Measurements from ENCODE around the gene SLC40A1. TPM values are rescaled to one million over a fixed set of nuclear protein-coding genes. Genes with fewer than 3 reads are reported as not detected.

The SLC40A1 gene
- total and polyA plus RNA-seq, 2 of the 8 experiments (the other 6 are each of a cell fraction or from before 2014, with no cell fraction given) = 0.03 TPM; not detected in 1

DNA sequence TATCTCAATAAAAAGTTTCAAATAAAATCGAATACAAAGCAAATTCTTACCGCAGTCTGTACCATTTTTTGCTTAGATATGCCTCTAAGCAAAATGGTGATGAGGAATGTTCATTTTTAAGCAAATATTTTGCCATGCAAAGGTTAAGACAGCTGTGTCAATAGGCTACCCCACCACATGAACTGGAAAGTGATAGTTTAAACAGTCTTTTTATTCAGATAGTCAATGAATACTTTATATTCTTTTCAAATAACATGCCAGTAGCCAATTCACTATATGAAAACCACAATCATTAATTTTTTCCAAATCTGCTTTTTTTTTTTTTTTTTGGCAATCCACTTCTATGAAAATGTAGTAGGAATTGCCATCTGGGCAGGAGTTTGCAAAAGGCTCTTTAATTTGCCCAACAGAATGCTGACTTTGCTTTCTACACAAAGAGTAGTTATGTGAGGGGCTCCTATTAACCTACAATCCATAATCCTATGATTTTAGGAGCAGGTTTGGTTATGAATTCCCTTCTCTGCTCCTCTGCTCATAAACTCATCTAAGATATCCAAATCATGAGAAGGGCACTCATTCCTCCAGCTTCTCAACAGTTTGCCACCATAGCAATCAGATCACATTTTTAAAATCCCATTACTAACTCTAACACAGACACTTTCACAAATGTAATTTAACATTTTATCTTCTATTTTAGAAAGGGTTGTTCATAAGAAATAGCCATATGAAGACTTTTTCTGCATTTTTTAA is 69.2 kb downstream of the SLC40A1 start:
- POLR2A ChIA-PET (ENCODE audit: partially characterized antibody) = no interaction called here
- Histone ChIP-seq H3K4me3 (ENCODE audit: extremely low read depth in 1 of 4, insufficient read depth in 2 of 4, low read depth in 3 of 4, low read length in 4 of 4) (no peak overlapping the region), H4K91ac (replicated peaks; ENCODE audit: insufficient read length, low read length) (no peak overlapping the region), H4K8ac (ENCODE audit: extremely low read depth, insufficient read depth, low read length) (no peak overlapping the region), H2BK20ac (ENCODE audit: low read length) (no peak overlapping the region), H3K23me2 (ENCODE audit: low read depth, low read length) (no peaks in the 10 kb centered on the region), H3K9me3 (ENCODE audit: insufficient read depth in 2 of 2, low read depth in 1 of 2, low read length in 1 of 2) (no peaks in the 10 kb centered on the region; a peak in 1 of 4 replicates), H3K79me2 (ENCODE audit: control insufficient read depth in 1 of 2, insufficient read depth in 2 of 2, low read length in 2 of 2) (no peaks in the 10 kb centered on the region), H3K4me2 (ENCODE audit: insufficient read depth in 1 of 2, low read depth in 2 of 2, low read length in 2 of 2) (no peak overlapping the region), H4K20me1 (replicated peaks in 1 of 2; ENCODE audit: control insufficient read depth in 1 of 2, insufficient read depth in 2 of 2, low read length in 2 of 2) (no peaks in the 10 kb centered on the region), H3K18ac (ENCODE audit: extremely low read depth, low read length) (no peak overlapping the region), H2BK5ac (ENCODE audit: low read depth, low read length) (no peak overlapping the region), H3K4ac (replicated peaks; ENCODE audit: insufficient read length, low read depth, low read length) (no peak overlapping the region), H3K36me3 (ENCODE audit: control insufficient read depth in 2 of 4, insufficient read depth in 4 of 4, low read length in 3 of 4) (no peaks in the 10 kb centered on the region), H3K27ac (ENCODE audit: low read depth, low read length) (no peak overlapping the region), H4K5ac (ENCODE audit: insufficient read length, low read depth, low read length) (no peak overlapping the region), H3K23ac (ENCODE audit: insufficient read length) (no peak overlapping the region), H3K79me1 (ENCODE audit: low read depth, low read length) (no peaks in the 10 kb centered on the region), H2AFZ (ENCODE audit: low read length) (no peak overlapping the region), H3K4me1 (replicated peaks in 1 of 4; ENCODE audit: control insufficient read depth in 3 of 4, insufficient read depth in 4 of 4, low read length in 3 of 4) (no peaks in the 10 kb centered on the region), H3K56ac (replicated peaks; ENCODE audit: insufficient read length, low read depth, low read length) (no peak overlapping the region), H3K27me3 (replicated peaks in 1 of 4; ENCODE audit: control insufficient read depth in 3 of 4, extremely low read depth in 1 of 4, insufficient read depth in 3 of 4, low read length in 3 of 4) (no peaks in the 10 kb centered on the region), H2AK5ac (ENCODE audit: low read depth, low read length) (no peak overlapping the region), H2BK12ac (ENCODE audit: low read depth, low read length) (no peak overlapping the region), H3K9ac (replicated peaks in 1 of 4; ENCODE audit: extremely low read depth in 1 of 4, low read depth in 3 of 4, low read length in 3 of 4) (no peak overlapping the region), H2BK120ac (replicated peaks; ENCODE audit: low read depth, low read length) (no peak overlapping the region), H3K14ac (ENCODE audit: insufficient read length) (no peak overlapping the region), H2BK15ac (ENCODE audit: low read length) (no peak overlapping the region)
- CTCF ChIA-PET (ENCODE audit: partially characterized antibody) = no interaction called here
- no peak for DNase-seq (ENCODE audit: low read depth in 1 of 2, low spot score in 2 of 2)
- no peak for FAIRE-seq
- WGBS, 2 experiments (ENCODE audit: extremely low coverage in 1 of 2, insufficient coverage in 1 of 2, insufficient read length in 1 of 2, insufficient replicate concordance in 2 of 2, low coverage in 1 of 2, low lambda C conversion rate in 2 of 2, missing lambda C conversion rate in 1 of 2) = 98% methylated on average over 2 of the region's 2 CpGs; no CpG with 5 or more reads in 1 of the 2 experiments
- TF ChIP-seq MAFK (IDR thresholded peaks at IDR 0.05; ENCODE audit: low read depth, low read length) = no peak

Other genes with a start within 250 kb of the SLC40A1 start
- gene WDR75, start 139.3 kb downstream of the SLC40A1 start, total RNA-seq (2021; fragmentation: NEBNext Ultra II Directional; extraction: Animal tissue kit (Norgen Biotek cat#: 25700)) = 69.3 and 77.1 TPM in 2 replicates
- gene WDR75, start 139.3 kb downstream of the SLC40A1 start, polyA plus RNA-seq (2011; rRNA removed) = 15.3 and 26.9 TPM in 2 replicates
- gene ASNSD1, start 80.7 kb upstream of the SLC40A1 start, total RNA-seq (2021; fragmentation: NEBNext Ultra II Directional; extraction: Animal tissue kit (Norgen Biotek cat#: 25700)) = 37.7 and 44.8 TPM in 2 replicates
- gene ASNSD1, start 80.7 kb upstream of the SLC40A1 start, polyA plus RNA-seq (2011; rRNA removed) = 7.1 and 14.1 TPM in 2 replicates
- 1.5 and 1.7 TPM in 2 replicates for gene ANKAR, start 93.9 kb upstream of the SLC40A1 start, total RNA-seq (2021; fragmentation: NEBNext Ultra II Directional; extraction: Animal tissue kit (Norgen Biotek cat#: 25700))
- gene ANKAR, start 93.9 kb upstream of the SLC40A1 start, polyA plus RNA-seq (2011; rRNA removed) = 0.47 and 0.56 TPM in 2 replicates
- 11.8 and 15.7 TPM in 2 replicates for gene OSGEPL1, start 182.0 kb upstream of the SLC40A1 start, total RNA-seq (2021; fragmentation: NEBNext Ultra II Directional; extraction: Animal tissue kit (Norgen Biotek cat#: 25700))
- gene OSGEPL1, start 182.0 kb upstream of the SLC40A1 start, polyA plus RNA-seq (2011; rRNA removed) = 4.8 and 7.1 TPM in 2 replicates
- gene ORMDL1, start 203.6 kb upstream of the SLC40A1 start, total RNA-seq (2021; fragmentation: NEBNext Ultra II Directional; extraction: Animal tissue kit (Norgen Biotek cat#: 25700)) = 51.6 and 58.1 TPM in 2 replicates
- 20.3 and 34.9 TPM in 2 replicates for gene ORMDL1, start 203.6 kb upstream of the SLC40A1 start, polyA plus RNA-seq (2011; rRNA removed)
- 59.3 and 59.7 TPM in 2 replicates for gene PMS1, start 203.7 kb upstream of the SLC40A1 start, total RNA-seq (2021; fragmentation: NEBNext Ultra II Directional; extraction: Animal tissue kit (Norgen Biotek cat#: 25700))
- gene PMS1, start 203.7 kb upstream of the SLC40A1 start, polyA plus RNA-seq (2011; rRNA removed) = 10.1 and 13.1 TPM in 2 replicates

Measured in H1 (cell line).